WTC11 (cell line): ENCODE results near the gene FFAR3. TPM values are rescaled to one million over a fixed set of nuclear protein-coding genes. Genes with fewer than 3 reads are reported as not detected.

Experiments used
- ATAC-seq: fragments of 200-7000 bp; cut with Tn5 transposase; 2 replicates; pipeline ENCODE4 v1.10.0; 2021; ENCODE audit warnings: mild to moderate bottlenecking, moderate library complexity
- CTCF ChIA-PET: fragments of 300-600 bp; sonication (Branson Sonifier 250); formaldehyde crosslinking; loops from one replicate; lab custom pipeline; 2021; ENCODE audit warnings: antibody characterized with exemption; lab: Charles Lee
- POLR2A ChIA-PET: fragments of 350-600 bp; sonication (Branson Sonifier 250); formaldehyde crosslinking; loops from one replicate; lab custom pipeline; 2021; ENCODE audit warnings: antibody characterized with exemption; lab: Charles Lee
- DNase-seq: peaks from one replicate; pipeline ENCODE4 v3.0.0; 2021; ENCODE audit warnings: low spot score
- H3K27ac Mint-ChIP-seq: 2 replicates; pipeline ENCODE4 v1.8.0; 2021; ENCODE audit warnings: mixed read lengths
- H3K27me3 Mint-ChIP-seq: 2 replicates; pipeline ENCODE4 v1.8.0; 2021; ENCODE audit warnings: low read depth, mild to moderate bottlenecking, moderate library complexity, mixed read lengths
- H3K36me3 Mint-ChIP-seq: 2 replicates; pipeline ENCODE4 v1.8.0; 2021; ENCODE audit warnings: mixed read lengths
- H3K4me1 Mint-ChIP-seq: 2 replicates; pipeline ENCODE4 v1.8.0; 2022; ENCODE audit warnings: mixed read lengths
- H3K4me3 Mint-ChIP-seq: 2 replicates; pipeline ENCODE4 v1.8.0; 2021; ENCODE audit warnings: mild to moderate bottlenecking, moderate library complexity, mixed read lengths
- H3K9me3 Mint-ChIP-seq: 2 replicates; pipeline ENCODE4 v1.8.0; 2021; ENCODE audit warnings: mixed read lengths
- ATF1 ChIP-seq: sonication (generic); formaldehyde crosslinking; IDR thresholded peaks from 2 replicates; pipeline ENCODE4 v1.8.1; 2023; ENCODE audit warnings: mild to moderate bottlenecking, moderate library complexity, missing genetic modification reagents
- CBFB ChIP-seq: sonication (generic); formaldehyde crosslinking; IDR thresholded peaks from 2 replicates; pipeline ENCODE4 v1.8.1; 2022; ENCODE audit warnings: mild to moderate bottlenecking, low read depth, missing genetic modification reagents
- GTF2I ChIP-seq: fragments of 250-450 bp; sonication (Bioruptor Pico); conservative IDR thresholded peaks from 2 replicates; pipeline ENCODE4 v1.4.0; 2021; ENCODE audit warnings: mild to moderate bottlenecking
- NFATC4 ChIP-seq: fragments of 250-450 bp; sonication (Bioruptor Pico); IDR thresholded peaks from 2 replicates; pipeline ENCODE4 v1.9.0; 2021; ENCODE audit warnings: mild to moderate bottlenecking
- NR2C2 ChIP-seq: sonication (generic); formaldehyde crosslinking; IDR thresholded peaks from 2 replicates; pipeline ENCODE4 v1.8.0; 2022; ENCODE audit warnings: mild to moderate bottlenecking, missing genetic modification reagents
- SMAD3 ChIP-seq: sonication (generic); formaldehyde crosslinking; IDR thresholded peaks from 2 replicates; pipeline ENCODE4 v1.8.0; 2022; ENCODE audit warnings: missing genetic modification reagents, mild to moderate bottlenecking, borderline replicate concordance
- SMAD4 ChIP-seq: sonication (generic); formaldehyde crosslinking; IDR thresholded peaks from 2 replicates; pipeline ENCODE4 v1.8.0; 2022; ENCODE audit warnings: mild to moderate bottlenecking, missing genetic modification reagents
- TEAD1 ChIP-seq: sonication (generic); formaldehyde crosslinking; IDR thresholded peaks from 2 replicates; pipeline ENCODE4 v1.8.0; 2022; ENCODE audit warnings: mild to moderate bottlenecking, missing genetic modification reagents
- ZNF121 ChIP-seq: sonication (generic); formaldehyde crosslinking; IDR thresholded peaks from 2 replicates; pipeline ENCODE4 v1.8.0; 2023; ENCODE audit warnings: missing genetic modification reagents
- ZNF138 ChIP-seq: sonication (generic); formaldehyde crosslinking; conservative IDR thresholded peaks from 2 replicates; pipeline ENCODE4 v1.8.1; 2022; ENCODE audit warnings: mild to moderate bottlenecking, moderate library complexity, missing genetic modification reagents
- total RNA-seq: library from RNA; stranded (reverse); gene quantifications from 3 replicates; pipeline ENCODE4 v1.2.3, GENCODE V29; 2021
- TF ChIP-seq, protein P1 (sequence below): sonication (generic); formaldehyde crosslinking; IDR thresholded peaks from 2 replicates; pipeline ENCODE4 v1.8.1; 2022; ENCODE audit warnings: missing genetic modification reagents, borderline replicate concordance
- TF ChIP-seq, protein P2 (sequence below): sonication (generic); formaldehyde crosslinking; IDR thresholded peaks from 2 replicates; pipeline ENCODE4 v1.8.1; 2022; ENCODE audit warnings: mild to moderate bottlenecking, moderate library complexity, missing genetic modification reagents
- TF ChIP-seq, protein P3 (sequence below): sonication (generic); formaldehyde crosslinking; IDR thresholded peaks from 2 replicates; pipeline ENCODE4 v1.8.0; 2022; ENCODE audit warnings: missing genetic modification reagents
- TF ChIP-seq, protein P4 (sequence below): sonication (generic); formaldehyde crosslinking; IDR thresholded peaks from 2 replicates; pipeline ENCODE4 v1.8.1; 2023; ENCODE audit warnings: mild to moderate bottlenecking, missing genetic modification reagents
- TF ChIP-seq, protein P5 (sequence below): sonication (generic); formaldehyde crosslinking; IDR thresholded peaks from 2 replicates; pipeline ENCODE4 v1.8.1; 2023; ENCODE audit warnings: mild to moderate bottlenecking, missing genetic modification reagents

FFAR3 gene
- total RNA-seq, 1 experiment from 2014 or later, result not detected

DNA sequence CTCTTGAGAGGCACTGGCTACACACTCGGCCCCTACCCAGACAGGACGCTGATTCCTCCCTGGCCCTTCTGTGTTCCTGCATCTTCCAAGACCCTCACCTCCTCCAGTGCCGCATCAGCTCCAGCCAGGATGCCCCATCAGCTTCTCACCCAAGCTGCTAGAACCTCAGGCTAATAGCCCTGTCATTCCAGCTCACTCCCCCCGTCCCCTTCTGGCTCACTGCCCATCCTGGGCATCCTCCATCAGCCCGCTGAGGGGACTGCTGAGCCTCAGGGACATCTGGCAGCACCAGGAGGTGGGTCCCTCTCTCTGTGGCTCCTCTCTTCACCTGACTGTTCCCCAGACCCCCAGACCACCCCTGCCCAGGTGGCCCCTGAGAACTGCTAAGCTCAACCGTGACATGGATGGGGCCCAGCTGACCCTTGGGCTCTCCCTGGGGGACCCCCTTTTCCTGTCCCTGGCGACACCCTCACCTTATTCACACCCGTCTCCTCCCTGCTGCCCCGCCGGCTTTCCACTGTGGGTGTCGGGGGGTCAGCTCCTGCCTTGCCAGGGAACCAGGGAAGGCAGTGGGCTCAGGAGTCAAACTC, 4.8 kb downstream of the FFAR3 start:
- H3K9me3 Mint-ChIP-seq, result no peaks in the 10 kb centered on the region
- TF ChIP-seq CBFB (CRISPR knock-in tag), result no peak
- no peak for TF ChIP-seq GTF2I (CRISPR knock-in tag)
- TF ChIP-seq ZNF138 (CRISPR knock-in tag), result no peak
- no peak for TF ChIP-seq ZNF121 (CRISPR knock-in tag)
- TF ChIP-seq, protein P1, sequence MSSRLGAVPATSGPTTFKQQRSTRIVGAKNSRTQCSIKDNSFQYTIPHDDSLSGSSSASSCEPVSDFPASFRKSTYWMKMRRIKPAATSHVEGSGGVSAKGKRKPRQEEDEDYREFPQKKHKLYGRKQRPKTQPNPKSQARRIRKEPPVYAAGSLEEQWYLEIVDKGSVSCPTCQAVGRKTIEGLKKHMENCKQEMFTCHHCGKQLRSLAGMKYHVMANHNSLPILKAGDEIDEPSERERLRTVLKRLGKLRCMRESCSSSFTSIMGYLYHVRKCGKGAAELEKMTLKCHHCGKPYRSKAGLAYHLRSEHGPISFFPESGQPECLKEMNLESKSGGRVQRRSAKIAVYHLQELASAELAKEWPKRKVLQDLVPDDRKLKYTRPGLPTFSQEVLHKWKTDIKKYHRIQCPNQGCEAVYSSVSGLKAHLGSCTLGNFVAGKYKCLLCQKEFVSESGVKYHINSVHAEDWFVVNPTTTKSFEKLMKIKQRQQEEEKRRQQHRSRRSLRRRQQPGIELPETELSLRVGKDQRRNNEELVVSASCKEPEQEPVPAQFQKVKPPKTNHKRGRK (CRISPR knock-in tag), result no peak
- TF ChIP-seq, protein P2, sequence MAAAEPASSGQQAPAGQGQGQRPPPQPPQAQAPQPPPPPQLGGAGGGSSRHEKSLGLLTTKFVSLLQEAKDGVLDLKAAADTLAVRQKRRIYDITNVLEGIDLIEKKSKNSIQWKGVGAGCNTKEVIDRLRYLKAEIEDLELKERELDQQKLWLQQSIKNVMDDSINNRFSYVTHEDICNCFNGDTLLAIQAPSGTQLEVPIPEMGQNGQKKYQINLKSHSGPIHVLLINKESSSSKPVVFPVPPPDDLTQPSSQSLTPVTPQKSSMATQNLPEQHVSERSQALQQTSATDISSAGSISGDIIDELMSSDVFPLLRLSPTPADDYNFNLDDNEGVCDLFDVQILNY (CRISPR knock-in tag), result no peak
- TF ChIP-seq, protein P3, sequence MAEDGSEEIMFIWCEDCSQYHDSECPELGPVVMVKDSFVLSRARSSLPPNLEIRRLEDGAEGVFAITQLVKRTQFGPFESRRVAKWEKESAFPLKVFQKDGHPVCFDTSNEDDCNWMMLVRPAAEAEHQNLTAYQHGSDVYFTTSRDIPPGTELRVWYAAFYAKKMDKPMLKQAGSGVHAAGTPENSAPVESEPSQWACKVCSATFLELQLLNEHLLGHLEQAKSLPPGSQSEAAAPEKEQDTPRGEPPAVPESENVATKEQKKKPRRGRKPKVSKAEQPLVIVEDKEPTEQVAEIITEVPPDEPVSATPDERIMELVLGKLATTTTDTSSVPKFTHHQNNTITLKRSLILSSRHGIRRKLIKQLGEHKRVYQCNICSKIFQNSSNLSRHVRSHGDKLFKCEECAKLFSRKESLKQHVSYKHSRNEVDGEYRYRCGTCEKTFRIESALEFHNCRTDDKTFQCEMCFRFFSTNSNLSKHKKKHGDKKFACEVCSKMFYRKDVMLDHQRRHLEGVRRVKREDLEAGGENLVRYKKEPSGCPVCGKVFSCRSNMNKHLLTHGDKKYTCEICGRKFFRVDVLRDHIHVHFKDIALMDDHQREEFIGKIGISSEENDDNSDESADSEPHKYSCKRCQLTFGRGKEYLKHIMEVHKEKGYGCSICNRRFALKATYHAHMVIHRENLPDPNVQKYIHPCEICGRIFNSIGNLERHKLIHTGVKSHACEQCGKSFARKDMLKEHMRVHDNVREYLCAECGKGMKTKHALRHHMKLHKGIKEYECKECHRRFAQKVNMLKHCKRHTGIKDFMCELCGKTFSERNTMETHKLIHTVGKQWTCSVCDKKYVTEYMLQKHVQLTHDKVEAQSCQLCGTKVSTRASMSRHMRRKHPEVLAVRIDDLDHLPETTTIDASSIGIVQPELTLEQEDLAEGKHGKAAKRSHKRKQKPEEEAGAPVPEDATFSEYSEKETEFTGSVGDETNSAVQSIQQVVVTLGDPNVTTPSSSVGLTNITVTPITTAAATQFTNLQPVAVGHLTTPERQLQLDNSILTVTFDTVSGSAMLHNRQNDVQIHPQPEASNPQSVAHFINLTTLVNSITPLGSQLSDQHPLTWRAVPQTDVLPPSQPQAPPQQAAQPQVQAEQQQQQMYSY (CRISPR knock-in tag), result no peak
- TF ChIP-seq, protein P4, sequence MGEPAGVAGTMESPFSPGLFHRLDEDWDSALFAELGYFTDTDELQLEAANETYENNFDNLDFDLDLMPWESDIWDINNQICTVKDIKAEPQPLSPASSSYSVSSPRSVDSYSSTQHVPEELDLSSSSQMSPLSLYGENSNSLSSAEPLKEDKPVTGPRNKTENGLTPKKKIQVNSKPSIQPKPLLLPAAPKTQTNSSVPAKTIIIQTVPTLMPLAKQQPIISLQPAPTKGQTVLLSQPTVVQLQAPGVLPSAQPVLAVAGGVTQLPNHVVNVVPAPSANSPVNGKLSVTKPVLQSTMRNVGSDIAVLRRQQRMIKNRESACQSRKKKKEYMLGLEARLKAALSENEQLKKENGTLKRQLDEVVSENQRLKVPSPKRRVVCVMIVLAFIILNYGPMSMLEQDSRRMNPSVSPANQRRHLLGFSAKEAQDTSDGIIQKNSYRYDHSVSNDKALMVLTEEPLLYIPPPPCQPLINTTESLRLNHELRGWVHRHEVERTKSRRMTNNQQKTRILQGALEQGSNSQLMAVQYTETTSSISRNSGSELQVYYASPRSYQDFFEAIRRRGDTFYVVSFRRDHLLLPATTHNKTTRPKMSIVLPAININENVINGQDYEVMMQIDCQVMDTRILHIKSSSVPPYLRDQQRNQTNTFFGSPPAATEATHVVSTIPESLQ (CRISPR knock-in tag), result no peak
- no peak for TF ChIP-seq NR2C2 (CRISPR knock-in tag)
- no peak for TF ChIP-seq NFATC4 (CRISPR knock-in tag)
- TF ChIP-seq SMAD4 (CRISPR knock-in tag), result no peak
- no peak for TF ChIP-seq SMAD3
- TF ChIP-seq ATF1 (CRISPR knock-in tag), result no peak
- TF ChIP-seq TEAD1 (CRISPR knock-in tag), result no peak
- TF ChIP-seq, protein P5, sequence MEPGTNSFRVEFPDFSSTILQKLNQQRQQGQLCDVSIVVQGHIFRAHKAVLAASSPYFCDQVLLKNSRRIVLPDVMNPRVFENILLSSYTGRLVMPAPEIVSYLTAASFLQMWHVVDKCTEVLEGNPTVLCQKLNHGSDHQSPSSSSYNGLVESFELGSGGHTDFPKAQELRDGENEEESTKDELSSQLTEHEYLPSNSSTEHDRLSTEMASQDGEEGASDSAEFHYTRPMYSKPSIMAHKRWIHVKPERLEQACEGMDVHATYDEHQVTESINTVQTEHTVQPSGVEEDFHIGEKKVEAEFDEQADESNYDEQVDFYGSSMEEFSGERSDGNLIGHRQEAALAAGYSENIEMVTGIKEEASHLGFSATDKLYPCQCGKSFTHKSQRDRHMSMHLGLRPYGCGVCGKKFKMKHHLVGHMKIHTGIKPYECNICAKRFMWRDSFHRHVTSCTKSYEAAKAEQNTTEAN (CRISPR knock-in tag), result no peak
- H3K36me3 Mint-ChIP-seq, result no peaks in the 10 kb centered on the region
- peaks cover 4% of the 10 kb centered on the region; the same call in 1 of the 2 replicates for H3K27me3 Mint-ChIP-seq
- no peak for ATAC-seq
- H3K4me3 Mint-ChIP-seq, result no peak overlapping the region
- H3K4me1 Mint-ChIP-seq, result peaks cover 2% of the 10 kb centered on the region; the same call in 1 of the 2 replicates
- DNase-seq, result no peak
- no peak overlapping the region for H3K27ac Mint-ChIP-seq
- ChIA-PET CTCF (interaction anchor here (1.7 to 3.8 kb wide), 2 partner anchors 10 to 132 kb away, joined by 5 to 15 read pairs; no protein-coding TSS in a partner anchor), POLR2A (no interaction called here)
